ENCODE measurements around the gene TNK2.
"Not testable (repeated sequence)": the region's sequence is repeated elsewhere in the genome, so short reads cannot be mapped to it uniquely, and the experiment has no call there.

Gene TNK2

GRCh38 chr3:195916291-195916690, 7.9 kb upstream of the TNK2 start:
- no peak for DNase-seq

DNA sequence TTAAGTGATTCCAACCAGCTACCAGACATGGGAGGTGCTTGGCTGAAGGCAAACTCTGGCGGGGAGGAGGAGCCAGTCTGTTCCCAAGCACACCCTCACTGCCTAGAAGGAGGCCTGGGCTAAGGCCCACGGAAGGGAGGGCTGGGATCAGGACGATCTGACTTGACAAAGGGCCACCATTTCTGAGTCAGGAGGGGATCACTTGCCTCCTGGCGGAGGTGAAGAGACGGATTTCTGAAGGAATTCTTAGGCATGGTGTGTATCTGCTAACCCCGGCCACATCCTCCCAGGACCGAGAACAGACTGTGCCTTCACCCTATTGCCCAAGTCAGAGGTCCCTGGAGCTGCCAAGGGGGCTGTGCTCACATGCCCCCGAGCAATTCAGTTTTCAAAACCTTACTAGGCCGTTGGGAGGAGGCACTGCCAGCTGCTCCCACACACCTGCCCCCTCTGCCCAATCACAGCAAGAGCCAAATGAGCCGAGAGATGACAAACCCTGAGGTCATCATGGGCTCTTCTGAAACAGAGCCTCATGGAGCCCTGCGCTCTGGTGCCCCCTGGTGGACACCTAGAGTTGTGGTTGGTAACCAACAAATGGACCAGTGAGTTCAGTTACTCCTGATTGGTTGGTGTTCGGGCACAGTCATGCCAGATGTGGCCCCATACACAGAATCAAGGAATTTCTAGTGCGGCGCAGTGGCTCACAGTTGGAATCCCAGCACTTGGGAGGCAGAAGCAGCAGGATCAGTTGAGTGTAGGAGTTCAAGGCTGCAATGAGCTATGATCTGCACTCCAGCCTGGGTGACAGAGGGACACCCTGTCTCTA, 6.5 kb upstream of the TNK2 start:
- peak; percentile 96 to 98 for DNase-seq

DNA sequence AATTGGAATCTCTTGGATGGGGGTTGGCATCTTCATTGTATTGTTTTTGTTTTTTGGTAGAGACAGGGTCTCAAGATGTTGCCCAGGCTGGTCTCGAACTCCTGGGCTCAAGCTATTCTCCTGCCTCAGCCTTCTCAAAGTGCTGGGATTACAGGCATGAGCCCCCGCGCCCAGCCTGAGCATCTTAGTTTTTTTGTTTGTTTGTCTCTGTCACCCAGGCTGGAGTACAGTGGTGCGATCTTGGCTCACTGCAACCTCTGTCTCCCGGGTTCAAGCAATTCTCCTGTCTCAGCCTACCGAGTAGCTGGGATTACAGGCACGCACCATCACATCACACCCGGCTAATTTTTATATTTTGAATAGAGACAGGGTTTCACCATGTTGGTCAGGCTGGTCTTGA, 5.8 kb upstream of the TNK2 start:
- not testable (repeated sequence) for DNase-seq

- DNase-seq = no peak
Observed at GRCh38 chr3:195913382-195913781, 5.0 kb upstream of the TNK2 start.

DNA sequence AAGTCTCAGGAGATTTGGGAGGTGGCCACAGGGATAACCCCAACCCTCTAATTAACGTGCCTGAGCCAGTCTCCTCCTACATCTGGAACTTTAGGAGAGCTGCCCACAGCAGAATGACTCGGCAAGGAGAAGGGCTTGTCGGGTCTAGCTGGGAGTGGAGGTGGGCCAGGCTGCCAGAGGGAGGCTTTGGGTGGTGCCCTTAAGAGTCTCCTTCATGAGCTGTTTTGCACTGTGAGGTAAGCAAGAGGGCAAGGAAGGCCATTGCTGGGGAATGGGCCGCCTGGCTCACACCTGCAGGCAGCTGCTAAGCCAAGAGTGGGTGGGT, 3.6 kb upstream of the TNK2 start:
- no peak for DNase-seq

- DNase-seq = no peak
Observed at GRCh38 chr3:195911041-195911945, 2.9 kb upstream of the TNK2 start.

GRCh38 chr3:195910499-195910845, 2.1 kb upstream of the TNK2 start:
- no peak for DNase-seq

- peak; percentile 82 to 86 for DNase-seq
Observed at GRCh38 chr3:195909644-195910498, 1.5 kb upstream of the TNK2 start.

- DNase-seq = no peak
Observed at GRCh38 chr3:195908694-195909581, 587 bp upstream of the TNK2 start.

GRCh38 chr3:195907684-195907933, 742 bp downstream of the TNK2 start:
- DNase-seq = no peak

DNA sequence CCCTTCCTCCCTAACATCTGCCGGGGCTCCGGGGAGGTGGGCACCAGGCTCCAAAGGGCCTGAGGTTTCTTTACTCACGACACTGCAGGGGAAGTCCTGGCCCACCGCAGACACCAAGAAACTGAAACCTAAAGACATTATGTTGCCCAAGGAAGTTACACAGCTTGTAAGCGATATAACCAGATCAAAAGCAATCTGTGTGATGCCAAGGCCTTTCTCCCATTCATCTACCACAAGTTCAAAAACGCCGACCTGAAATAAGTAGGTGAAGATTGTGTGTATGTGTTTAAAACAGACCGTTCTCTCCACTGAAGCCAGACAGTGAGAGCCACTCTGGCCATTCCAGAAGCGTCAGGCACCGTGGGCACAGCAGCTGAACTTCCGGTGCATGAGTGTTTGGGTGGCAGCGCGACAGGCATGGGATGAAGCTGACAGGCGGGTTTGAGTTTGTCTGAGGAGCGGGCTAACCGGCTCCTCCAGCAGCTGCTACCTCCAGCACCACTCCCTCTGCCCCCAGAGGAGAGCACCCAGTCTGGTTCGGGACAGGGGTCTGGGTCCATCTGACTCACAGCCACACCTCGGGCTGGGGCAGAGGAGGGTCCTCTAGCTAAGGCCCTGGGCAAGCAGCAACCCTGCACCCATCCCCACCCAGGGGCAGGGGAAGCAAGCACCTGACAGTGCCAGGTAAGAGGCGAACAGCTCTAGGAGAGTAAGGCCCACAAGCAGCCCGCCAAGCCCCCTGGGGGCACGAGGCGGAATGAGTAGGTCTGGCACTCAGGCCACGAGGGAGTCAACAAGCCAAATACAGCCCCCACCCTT, 1.3 kb downstream of the TNK2 start:
- DNase-seq = peak; percentile 53

DNA sequence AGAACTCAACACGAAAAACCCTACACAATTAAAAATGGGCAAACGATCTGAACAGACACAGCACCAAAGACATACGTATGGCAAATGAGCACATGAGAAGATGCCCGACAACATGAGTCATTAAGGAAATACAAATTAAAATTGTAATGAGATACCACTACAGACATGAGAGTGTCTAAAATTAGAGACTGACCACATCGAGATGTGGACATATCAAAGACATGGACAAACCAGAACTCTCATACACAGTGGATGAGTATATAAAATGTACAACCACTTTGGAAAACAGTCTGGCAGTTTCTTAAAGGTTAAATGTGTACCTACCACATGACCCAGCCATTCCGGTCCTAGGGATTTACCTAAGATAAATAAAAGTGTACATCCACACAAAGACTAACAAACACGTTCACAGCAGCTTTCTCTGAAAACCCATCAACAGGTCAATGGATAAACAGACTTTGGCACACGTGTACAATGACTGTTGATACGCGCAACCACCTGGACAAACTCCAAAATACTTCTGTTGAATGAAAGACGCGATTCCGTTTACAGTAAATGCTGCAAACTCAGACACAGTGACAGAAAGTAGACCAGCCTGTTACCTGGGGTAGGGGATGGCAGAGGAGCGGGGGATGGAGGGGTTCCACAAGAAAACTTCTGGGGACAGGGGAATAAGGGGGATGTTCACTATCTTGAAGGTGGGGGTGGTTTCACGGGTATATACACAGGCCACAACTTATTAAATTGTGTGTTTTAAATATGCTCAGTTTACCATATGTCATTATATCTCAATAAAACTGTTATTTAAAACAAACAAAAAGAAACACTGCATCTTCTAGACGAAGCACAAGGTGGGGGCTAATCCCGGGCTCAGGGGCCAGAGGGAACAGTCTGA, 2.1 kb downstream of the TNK2 start:
- no peak for DNase-seq

DNA sequence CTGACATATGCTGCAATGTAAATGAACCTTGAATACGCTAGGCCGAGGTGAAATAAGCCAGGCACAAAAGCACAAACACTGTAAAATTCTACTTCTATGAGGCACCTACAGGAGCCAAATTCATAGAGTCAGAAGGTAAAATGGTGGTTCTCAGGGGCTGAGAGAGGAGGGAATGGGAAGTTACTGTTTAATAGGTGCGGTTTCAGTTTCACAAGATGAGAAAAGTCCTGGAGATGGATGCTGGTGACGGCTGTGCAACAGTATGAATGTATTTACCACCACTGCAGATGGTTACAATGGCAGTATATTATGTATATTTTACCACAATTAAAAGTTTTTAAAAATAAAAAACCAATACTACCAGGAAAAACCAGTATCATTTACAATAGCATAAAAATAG, 4.0 kb downstream of the TNK2 start:
- DNase-seq = no peak

DNA sequence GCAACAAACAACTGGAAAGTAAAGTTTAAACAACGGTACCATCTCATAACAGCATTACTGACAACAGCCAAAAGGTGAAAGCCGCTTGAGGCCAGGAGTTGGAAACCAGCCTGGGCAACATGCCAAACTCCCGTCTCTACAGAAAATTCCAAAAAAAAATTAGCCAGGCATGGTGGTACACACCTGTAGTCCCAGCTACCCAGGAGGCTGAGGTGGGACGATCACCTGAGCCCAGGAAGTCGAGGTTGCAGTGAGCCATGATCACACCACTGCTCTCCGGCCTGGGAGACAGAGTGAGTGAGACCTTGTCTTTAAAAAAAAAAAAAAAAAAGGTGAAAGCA, 4.4 kb downstream of the TNK2 start:
- DNase-seq = no peak

DNA sequence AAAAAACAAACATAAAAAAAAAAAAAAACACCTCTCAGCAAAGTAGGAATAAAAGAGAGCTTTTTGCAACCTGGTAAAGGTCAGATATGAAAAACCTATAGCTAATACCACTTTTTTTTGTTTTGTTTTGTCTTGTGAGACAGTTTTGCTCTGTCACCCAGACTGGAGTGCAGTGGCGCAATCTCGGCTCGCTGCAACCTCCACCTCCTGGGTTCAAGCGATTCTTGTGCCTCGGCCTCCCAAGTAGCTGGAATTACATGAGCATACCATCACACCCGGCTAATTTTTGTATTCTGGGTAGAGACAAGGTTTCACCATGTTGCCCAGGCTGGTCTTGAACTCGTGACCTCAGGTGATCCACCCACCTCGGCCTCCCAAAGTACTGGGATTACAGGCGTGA, 5.7 kb downstream of the TNK2 start:
- not testable (repeated sequence) for DNase-seq

DNA sequence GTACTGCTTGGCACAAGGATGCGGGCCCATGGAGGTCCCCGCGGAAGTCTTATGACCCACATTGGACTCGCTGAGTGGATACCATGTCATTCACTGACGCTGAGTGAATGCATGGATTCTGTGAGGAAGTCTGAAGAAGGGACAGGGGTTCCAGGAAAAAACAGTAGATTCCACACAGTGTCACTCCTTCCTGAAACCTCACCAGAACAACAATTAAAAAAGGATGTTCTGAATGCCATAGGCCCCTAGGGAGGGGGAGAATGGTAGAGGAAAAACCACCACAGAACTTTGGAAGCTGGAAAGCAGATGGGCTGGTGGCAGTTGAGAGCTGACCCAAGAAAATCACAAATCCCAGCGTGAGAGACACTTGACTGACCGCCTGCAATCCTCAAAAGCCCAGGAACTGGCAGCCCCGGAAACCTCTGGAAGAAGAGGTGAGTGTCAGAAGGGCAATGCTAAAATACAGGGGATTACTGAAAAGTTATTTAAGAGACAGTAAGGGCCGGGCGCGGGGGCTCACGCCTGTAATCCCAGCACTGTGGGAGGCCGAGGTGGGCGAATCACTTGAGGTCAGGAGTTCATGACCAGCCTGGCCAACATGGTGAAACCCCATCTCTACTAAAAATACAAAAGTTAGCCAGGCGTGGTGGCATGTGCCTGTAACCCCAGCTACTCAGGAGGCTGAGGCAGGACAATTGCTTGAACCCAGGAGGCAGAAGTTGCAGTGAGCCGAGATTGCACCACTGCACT, 6.3 kb downstream of the TNK2 start:
- DNase-seq = not testable (repeated sequence)

DNA sequence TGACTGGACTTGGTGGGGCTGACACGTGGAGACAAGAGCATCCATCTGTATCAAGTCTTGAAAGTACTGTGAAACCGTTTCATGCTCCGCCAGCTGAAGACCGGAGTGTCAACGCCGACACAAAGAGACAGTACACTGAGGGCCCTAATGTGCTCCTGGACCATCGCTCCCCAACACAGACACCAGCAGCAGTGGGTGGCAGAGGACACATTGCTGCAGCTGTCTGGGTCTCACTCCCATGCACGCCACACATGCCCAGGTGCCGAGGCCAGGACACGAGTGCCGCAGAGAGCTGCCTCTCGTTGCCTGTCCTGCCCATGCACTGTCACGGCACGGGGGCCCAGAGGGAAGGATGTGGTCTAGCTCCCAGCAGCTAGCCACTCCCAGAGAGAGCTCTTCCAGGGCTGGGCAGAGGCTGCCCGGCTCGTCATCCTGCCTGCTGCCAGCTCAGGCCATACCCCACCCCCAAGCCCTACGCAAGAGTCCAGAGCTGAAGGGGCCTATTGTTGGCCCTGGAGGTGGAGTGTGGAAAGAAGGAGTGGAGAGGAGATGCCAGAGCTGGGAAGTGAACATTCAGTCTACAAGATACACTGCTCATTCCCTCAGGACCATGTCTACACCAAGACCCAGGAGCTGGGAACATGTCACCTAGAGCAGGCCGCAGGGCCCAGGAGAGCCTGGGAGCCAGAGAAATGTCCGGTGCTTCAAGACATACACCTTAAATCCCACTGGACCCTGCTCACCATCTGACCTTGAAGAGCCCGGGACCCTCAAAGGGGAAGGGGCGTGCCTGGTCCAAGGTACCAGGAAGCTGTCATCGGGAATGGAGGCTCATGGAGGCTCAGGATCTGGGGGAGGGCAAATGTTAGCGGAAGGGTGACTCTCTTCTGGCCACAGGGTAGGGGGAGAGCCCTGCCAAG, 7.7 kb downstream of the TNK2 start:
- DNase-seq = peak in 1 of 2 donors; percentile 28

- no peak for DNase-seq
Observed at GRCh38 chr3:195899701-195900435, 8.5 kb downstream of the TNK2 start.
